Measurements from ENCODE around the gene GXYLT2. TPM values are rescaled to one million over a fixed set of nuclear protein-coding genes. Genes with fewer than 3 reads are reported as not detected.

Gene GXYLT2
- total and polyA plus RNA-seq, 7 donors = 1.4 to 17.4 (median 6.8) TPM

DNA sequence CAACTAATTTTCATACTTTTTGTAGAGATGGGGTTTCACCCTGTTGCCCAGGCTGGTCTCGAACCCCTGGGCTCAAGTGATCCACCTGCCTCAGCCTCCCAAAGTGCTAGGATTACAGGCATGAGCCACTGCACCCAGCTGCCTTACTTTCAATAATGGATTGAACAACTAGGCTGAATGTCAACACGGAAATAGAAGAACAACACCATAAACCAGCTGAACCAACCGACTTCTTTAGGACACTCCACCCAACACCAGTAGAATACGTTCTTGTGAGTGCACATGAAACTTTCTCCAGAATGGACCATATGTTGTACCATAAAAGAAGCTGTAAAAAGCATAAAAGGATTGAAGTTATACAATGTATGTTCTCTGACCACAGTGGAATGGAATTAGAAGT lies 42.9 kb downstream of the GXYLT2 start:
- WGBS, 2 donors = 16 to 75% methylated on average over 4 of the region's 4 CpGs
- Histone ChIP-seq H3K27me3 (no peaks in the 10 kb centered on the region), H3K4me1 (no peaks in the 10 kb centered on the region), H3K9me3 (no peaks in the 10 kb centered on the region), H3K36me3 (no peaks in the 10 kb centered on the region), H3K27ac (no peak overlapping the region), H3K4me3 (no peak overlapping the region)
- no peak for DNase-seq
- TF ChIP-seq EP300 (IDR thresholded peaks at IDR 0.05) = no peak
- TF ChIP-seq, protein P1, sequence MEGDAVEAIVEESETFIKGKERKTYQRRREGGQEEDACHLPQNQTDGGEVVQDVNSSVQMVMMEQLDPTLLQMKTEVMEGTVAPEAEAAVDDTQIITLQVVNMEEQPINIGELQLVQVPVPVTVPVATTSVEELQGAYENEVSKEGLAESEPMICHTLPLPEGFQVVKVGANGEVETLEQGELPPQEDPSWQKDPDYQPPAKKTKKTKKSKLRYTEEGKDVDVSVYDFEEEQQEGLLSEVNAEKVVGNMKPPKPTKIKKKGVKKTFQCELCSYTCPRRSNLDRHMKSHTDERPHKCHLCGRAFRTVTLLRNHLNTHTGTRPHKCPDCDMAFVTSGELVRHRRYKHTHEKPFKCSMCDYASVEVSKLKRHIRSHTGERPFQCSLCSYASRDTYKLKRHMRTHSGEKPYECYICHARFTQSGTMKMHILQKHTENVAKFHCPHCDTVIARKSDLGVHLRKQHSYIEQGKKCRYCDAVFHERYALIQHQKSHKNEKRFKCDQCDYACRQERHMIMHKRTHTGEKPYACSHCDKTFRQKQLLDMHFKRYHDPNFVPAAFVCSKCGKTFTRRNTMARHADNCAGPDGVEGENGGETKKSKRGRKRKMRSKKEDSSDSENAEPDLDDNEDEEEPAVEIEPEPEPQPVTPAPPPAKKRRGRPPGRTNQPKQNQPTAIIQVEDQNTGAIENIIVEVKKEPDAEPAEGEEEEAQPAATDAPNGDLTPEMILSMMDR (IDR thresholded peaks at IDR 0.05) = no peak
- no peak for TF ChIP-seq POLR2A (IDR thresholded peaks at IDR 0.05)
- TF ChIP-seq POLR2AphosphoS5 (IDR thresholded peaks at IDR 0.05) = no peak
- intact Hi-C loops (cut with DNase I) = no loop called here

DNA sequence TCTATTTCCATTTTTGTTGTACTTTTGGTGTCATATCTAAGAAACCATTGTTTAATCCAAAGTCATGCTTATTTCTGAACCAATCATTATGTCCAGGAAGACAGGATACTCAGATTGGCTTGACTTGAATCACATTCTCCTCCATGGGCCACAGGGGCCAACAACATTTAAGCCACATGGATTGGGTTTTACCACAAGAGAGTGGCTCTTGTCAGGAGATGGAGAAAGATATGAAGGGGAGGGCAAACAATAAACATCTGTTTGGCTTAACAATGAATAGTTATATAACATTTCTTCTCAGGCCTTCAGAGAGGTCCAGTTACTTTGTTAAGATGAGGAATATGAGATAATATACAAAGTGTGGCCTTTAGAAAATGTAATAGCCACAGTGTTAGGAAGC lies 44.6 kb downstream of the GXYLT2 start:
- no peaks in the 10 kb centered on the region for H3K36me3 ChIP-seq
- no peak overlapping the region for H3K27ac ChIP-seq
- H3K4me3 ChIP-seq = no peak overlapping the region
- TF ChIP-seq POLR2AphosphoS5 (IDR thresholded peaks at IDR 0.05) (no peak), EP300 (IDR thresholded peaks at IDR 0.05) (no peak), POLR2A (IDR thresholded peaks at IDR 0.05) (no peak)
- TF ChIP-seq, protein P1 (IDR thresholded peaks at IDR 0.05) = no peak
- intact Hi-C loops (cut with DNase I) = no loop called here
- no peaks in the 10 kb centered on the region for H3K4me1 ChIP-seq
- no peak for DNase-seq
- H3K9me3 ChIP-seq = no peaks in the 10 kb centered on the region
- H3K27me3 ChIP-seq = no peaks in the 10 kb centered on the region

DNA sequence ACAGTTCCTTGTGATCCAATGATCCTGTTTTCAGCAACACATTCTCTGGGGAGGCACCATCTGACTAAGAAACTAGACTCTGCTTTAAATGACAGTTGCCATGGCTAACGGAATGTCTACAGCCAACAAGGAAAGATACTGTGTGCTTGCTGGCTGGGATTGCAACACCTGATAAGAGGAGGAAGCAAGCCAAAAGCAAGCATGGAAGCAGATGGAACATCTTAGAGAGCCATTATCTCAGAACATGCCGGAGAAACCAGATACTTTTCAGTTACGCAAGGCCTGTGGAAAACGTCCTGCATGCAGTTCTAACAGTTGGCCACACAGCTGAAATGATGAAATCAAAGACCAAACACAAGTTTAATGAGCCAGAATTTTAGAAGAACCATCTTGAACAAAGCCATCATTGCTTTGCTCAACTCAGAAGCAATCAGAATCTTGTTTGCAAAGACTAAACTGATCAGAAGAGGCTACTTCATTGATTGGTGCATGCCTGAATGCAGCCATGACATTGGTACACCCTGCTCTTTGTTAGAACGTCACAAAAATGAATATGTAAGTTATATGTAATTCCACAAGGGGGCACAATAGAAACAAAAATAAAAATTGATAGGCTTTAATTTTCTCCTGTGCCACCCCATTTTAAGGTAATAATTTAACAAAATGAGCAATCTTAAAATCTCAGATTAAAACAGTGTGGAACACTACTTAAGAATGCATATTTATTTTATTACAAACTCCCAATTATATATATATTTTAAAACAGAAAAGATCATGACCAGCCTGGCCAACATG lies 50.8 kb downstream of the GXYLT2 start:
- no peaks in the 10 kb centered on the region for H3K9me3 ChIP-seq
- H3K4me3 ChIP-seq = no peak overlapping the region
- no peaks in the 10 kb centered on the region for H3K27me3 ChIP-seq
- intact Hi-C loops (cut with DNase I) = loop anchor here (1.0 to 5.0 kb wide), 4 partner anchors 51 to 148 kb away; partner anchors contain the start of genes GXYLT2 and PPP4R2
- peak overlapping the region; percentile 21 to 52 (median 44) for H3K27ac ChIP-seq
- DNase-seq = peak; percentile 86
- TF ChIP-seq POLR2AphosphoS5 (IDR thresholded peaks at IDR 0.05) = peak; percentile 35 to 79 (median 68)
- no peak for TF ChIP-seq POLR2A (IDR thresholded peaks at IDR 0.05)
- TF ChIP-seq, protein P1 (IDR thresholded peaks at IDR 0.05) = peak; percentile 60 to 88 (median 87)
- no peak for TF ChIP-seq EP300 (IDR thresholded peaks at IDR 0.05)
- H3K4me1 ChIP-seq = peaks cover 0 to 13% (median 4%) of the 10 kb centered on the region in 4 donors
- 18 to 38% methylated on average over 5 of the region's 5 CpGs for WGBS, 2 donors
- no peaks in the 10 kb centered on the region for H3K36me3 ChIP-seq

DNA sequence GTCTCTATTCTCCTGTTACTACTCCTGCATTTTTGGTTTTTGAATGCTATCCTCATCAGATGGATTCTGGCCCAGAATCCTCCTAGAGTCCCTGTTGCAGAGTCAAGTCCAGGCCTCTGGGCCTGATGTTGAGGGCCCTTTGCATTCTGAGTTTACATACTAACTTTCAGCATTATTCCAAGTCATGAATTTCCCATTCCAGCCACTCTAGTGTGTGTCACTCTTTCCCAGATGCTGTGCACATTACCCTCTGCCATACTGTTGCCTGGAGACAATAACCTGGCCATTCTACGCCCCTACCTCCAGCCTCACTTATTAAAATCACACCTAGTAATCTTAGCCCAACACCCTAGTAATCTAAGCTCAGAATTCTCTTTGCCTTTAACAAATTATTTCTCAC lies 53.4 kb downstream of the GXYLT2 start:
- no peak for DNase-seq
- Histone ChIP-seq H3K36me3 (no peaks in the 10 kb centered on the region), H3K4me3 (no peak overlapping the region), H3K27ac (no peak overlapping the region), H3K4me1 (peaks cover 0 to 13% (median 4%) of the 10 kb centered on the region in 4 donors), H3K9me3 (no peaks in the 10 kb centered on the region), H3K27me3 (no peaks in the 10 kb centered on the region)
- TF ChIP-seq EP300 (IDR thresholded peaks at IDR 0.05) (no peak), POLR2A (IDR thresholded peaks at IDR 0.05) (no peak), POLR2AphosphoS5 (IDR thresholded peaks at IDR 0.05) (no peak)
- TF ChIP-seq, protein P1 (IDR thresholded peaks at IDR 0.05) = no peak
- 73 to 86% methylated on average over 1 of the region's 1 CpG for WGBS, 2 donors
- intact Hi-C loops (cut with DNase I) = no loop called here

Data from sigmoid colon (tissue), 7 donors.